Uterus (tissue), 2 donors: ENCODE results near the gene TEX54.

Experiments
- POLR2A ChIP-seq, 2 donors: fragments of 450-650 bp; IDR thresholded peaks; one replicate each; pipeline ENCODE4 v1.6.1; 2016; ENCODE audit warnings: antibody characterized with exemption in 2 of 2, mild to moderate bottlenecking in 1 of 2, moderate library complexity in 1 of 2
- TF ChIP-seq, protein P1 (sequence below), 4 experiments: fragments of 200-600 bp in 2 of 4; fragments of 450-650 bp in 2 of 4; sonication (generic) in 2 of 4; IDR thresholded peaks; one replicate each; pipeline ENCODE4 v1.5.1; 2016 to 2019; ENCODE audit warnings: antibody characterized with exemption in 4 of 4, mild to moderate bottlenecking in 2 of 4, moderate library complexity in 1 of 4

DNA sequence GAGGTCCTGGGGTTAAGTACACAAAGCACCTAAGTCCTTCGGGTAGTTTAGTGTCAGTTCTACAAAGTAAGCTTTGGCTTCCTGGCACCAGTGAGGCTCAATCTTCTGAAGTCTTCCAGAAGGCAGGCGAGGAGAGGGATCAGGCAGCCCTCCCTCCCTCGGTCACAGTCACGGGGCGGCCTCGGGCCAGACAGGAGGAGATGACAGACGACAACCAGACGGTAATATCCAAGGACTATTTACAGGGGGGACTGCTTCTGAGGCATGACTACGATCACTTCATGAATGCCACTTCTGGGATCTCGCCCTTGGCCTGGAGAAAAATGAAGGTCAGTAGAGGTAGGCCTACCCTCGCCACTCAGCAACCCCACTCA lies 40.5 kb downstream of the TEX54 start:
- no peak for TF ChIP-seq POLR2A (IDR thresholded peaks at IDR 0.05)
- TF ChIP-seq, protein P1, sequence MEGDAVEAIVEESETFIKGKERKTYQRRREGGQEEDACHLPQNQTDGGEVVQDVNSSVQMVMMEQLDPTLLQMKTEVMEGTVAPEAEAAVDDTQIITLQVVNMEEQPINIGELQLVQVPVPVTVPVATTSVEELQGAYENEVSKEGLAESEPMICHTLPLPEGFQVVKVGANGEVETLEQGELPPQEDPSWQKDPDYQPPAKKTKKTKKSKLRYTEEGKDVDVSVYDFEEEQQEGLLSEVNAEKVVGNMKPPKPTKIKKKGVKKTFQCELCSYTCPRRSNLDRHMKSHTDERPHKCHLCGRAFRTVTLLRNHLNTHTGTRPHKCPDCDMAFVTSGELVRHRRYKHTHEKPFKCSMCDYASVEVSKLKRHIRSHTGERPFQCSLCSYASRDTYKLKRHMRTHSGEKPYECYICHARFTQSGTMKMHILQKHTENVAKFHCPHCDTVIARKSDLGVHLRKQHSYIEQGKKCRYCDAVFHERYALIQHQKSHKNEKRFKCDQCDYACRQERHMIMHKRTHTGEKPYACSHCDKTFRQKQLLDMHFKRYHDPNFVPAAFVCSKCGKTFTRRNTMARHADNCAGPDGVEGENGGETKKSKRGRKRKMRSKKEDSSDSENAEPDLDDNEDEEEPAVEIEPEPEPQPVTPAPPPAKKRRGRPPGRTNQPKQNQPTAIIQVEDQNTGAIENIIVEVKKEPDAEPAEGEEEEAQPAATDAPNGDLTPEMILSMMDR (IDR thresholded peaks at IDR 0.05) = no peak
